HG02610 (cell line): ENCODE results near the gene GMDS.

Experiments
- ATAC-seq: cut with Tn5 transposase; IDR thresholded peaks from one replicate; pipeline ENCODE4 v1.9.1; 2021; ENCODE audit warnings: mild to moderate bottlenecking, moderate library complexity; ENCODE audit not compliant: unreplicated experiment

GMDS gene

GRCh38 chr6:2108700-2109306 lies 136.6 kb downstream of the GMDS start:
- ATAC-seq: no peak

GRCh38 chr6:2104524-2104880 lies 140.9 kb downstream of the GMDS start:
- no peak for ATAC-seq

GRCh38 chr6:2103765-2104523 lies 141.5 kb downstream of the GMDS start:
- ATAC-seq: peak; percentile 56

- no peak for ATAC-seq
Observed at GRCh38 chr6:2102966-2103365, 142.4 kb downstream of the GMDS start.

GRCh38 chr6:2102316-2102883 lies 143.0 kb downstream of the GMDS start:
- no peak for ATAC-seq

GRCh38 chr6:2101213-2101612 lies 144.2 kb downstream of the GMDS start:
- no peak for ATAC-seq

GRCh38 chr6:2099870-2100269 lies 145.5 kb downstream of the GMDS start:
- no peak for ATAC-seq

GRCh38 chr6:2097464-2097863 lies 147.9 kb downstream of the GMDS start:
- ATAC-seq: no peak

GRCh38 chr6:2094642-2095041 lies 150.8 kb downstream of the GMDS start:
- ATAC-seq: no peak

- no peak for ATAC-seq
Observed at GRCh38 chr6:2086326-2086965, 159.0 kb downstream of the GMDS start.

GRCh38 chr6:2085657-2086056 lies 159.7 kb downstream of the GMDS start:
- no peak for ATAC-seq

GRCh38 chr6:2081155-2082138 lies 164.0 kb downstream of the GMDS start:
- peak; percentile 94 for ATAC-seq

- no peak for ATAC-seq
Observed at GRCh38 chr6:2078888-2079287, 166.5 kb downstream of the GMDS start.

- no peak for ATAC-seq
Observed at GRCh38 chr6:2077826-2078225, 167.6 kb downstream of the GMDS start.

GRCh38 chr6:2073476-2073875 lies 171.9 kb downstream of the GMDS start:
- ATAC-seq: no peak

- ATAC-seq: no peak
Observed at GRCh38 chr6:2072453-2072852, 173.0 kb downstream of the GMDS start.

- ATAC-seq: no peak
Observed at GRCh38 chr6:2063547-2063946, 181.9 kb downstream of the GMDS start.

GRCh38 chr6:2061880-2062279 lies 183.5 kb downstream of the GMDS start:
- ATAC-seq: no peak

- ATAC-seq: no peak
Observed at GRCh38 chr6:2055911-2056310, 189.5 kb downstream of the GMDS start.

GRCh38 chr6:2055143-2055542 lies 190.3 kb downstream of the GMDS start:
- no peak for ATAC-seq
